Parathyroid adenoma (tissue), 2 donors: ENCODE measurements around the gene OPHN1.

Experiments used
- H2AFZ ChIP-seq: fragments of 300-600 bp; sonication (generic); one replicate; pipeline ENCODE4 v1.7.0; 2017; ENCODE audit warnings: antibody characterized with exemption, mild to moderate bottlenecking
- H3K27ac ChIP-seq: fragments of 300-600 bp; sonication (generic); one replicate; pipeline ENCODE4 v1.7.0; 2017
- H3K27me3 ChIP-seq: fragments of 300-600 bp; sonication (generic); one replicate; pipeline ENCODE4 v1.7.0; 2017; ENCODE audit warnings: low read length; ENCODE audit not compliant: control insufficient read depth, insufficient read depth
- H3K36me3 ChIP-seq: fragments of 300-600 bp; sonication (generic); one replicate; pipeline ENCODE4 v1.7.0; 2017; ENCODE audit warnings: low read length; ENCODE audit not compliant: control insufficient read depth, insufficient read depth
- H3K4me1 ChIP-seq: fragments of 300-600 bp; sonication (generic); one replicate; pipeline ENCODE4 v1.7.0; 2017; ENCODE audit warnings: control low read depth
- H3K4me2 ChIP-seq: fragments of 300-600 bp; sonication (generic); one replicate; pipeline ENCODE4 v1.7.0; 2017; ENCODE audit warnings: low read length
- H3K4me3 ChIP-seq: fragments of 300-600 bp; sonication (generic); one replicate; pipeline ENCODE4 v1.7.0; 2017; ENCODE audit warnings: low read depth, low read length
- H3K79me2 ChIP-seq: fragments of 300-600 bp; sonication (generic); one replicate; pipeline ENCODE4 v1.7.0; 2017; ENCODE audit warnings: control low read depth
- H3K9ac ChIP-seq: fragments of 300-600 bp; sonication (generic); one replicate; pipeline ENCODE4 v1.7.0; 2017; ENCODE audit warnings: mild to moderate bottlenecking
- H3K9me3 ChIP-seq: fragments of 300-600 bp; sonication (generic); one replicate; pipeline ENCODE4 v1.7.0; 2017; ENCODE audit warnings: low read length; ENCODE audit not compliant: control insufficient read depth
- TF ChIP-seq, protein P1 (sequence below): fragments of 300-600 bp; sonication (generic); IDR thresholded peaks from one replicate; pipeline ENCODE4 v1.7.0; 2017; ENCODE audit warnings: antibody characterized with exemption, mild to moderate bottlenecking
- donor health status: primary hyperparathyroidism.

OPHN1 gene

DNA sequence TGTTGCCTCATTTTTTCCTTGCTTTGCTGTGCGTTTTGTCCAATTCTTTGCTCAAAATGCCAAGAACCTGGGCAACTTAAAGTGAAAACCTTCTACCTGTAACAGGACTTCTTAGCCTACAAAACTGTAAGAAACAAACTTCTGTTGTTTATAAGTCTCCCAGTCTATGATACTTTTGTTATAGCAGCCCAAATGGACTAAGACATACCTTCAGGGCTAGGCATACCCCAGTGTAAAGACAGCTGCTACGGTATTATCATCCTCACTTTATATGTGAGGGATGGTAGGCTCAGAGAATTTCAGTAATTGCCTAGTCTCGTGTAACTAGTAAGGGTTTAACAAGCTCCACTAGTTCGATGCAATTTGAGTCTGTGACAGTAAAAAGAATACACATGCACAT, 6.0 kb upstream of the OPHN1 start:
- Histone ChIP-seq H3K9me3 (no peaks in the 10 kb centered on the region), H3K4me3 (no peak overlapping the region), H3K9ac (no peak overlapping the region), H3K36me3 (no peaks in the 10 kb centered on the region), H2AFZ (no peak overlapping the region), H3K27me3 (no peaks in the 10 kb centered on the region), H3K4me2 (no peak overlapping the region), H3K79me2 (no peaks in the 10 kb centered on the region), H3K4me1 (peaks cover under 1% of the 10 kb centered on the region), H3K27ac (no peak overlapping the region)
- TF ChIP-seq, protein P1, sequence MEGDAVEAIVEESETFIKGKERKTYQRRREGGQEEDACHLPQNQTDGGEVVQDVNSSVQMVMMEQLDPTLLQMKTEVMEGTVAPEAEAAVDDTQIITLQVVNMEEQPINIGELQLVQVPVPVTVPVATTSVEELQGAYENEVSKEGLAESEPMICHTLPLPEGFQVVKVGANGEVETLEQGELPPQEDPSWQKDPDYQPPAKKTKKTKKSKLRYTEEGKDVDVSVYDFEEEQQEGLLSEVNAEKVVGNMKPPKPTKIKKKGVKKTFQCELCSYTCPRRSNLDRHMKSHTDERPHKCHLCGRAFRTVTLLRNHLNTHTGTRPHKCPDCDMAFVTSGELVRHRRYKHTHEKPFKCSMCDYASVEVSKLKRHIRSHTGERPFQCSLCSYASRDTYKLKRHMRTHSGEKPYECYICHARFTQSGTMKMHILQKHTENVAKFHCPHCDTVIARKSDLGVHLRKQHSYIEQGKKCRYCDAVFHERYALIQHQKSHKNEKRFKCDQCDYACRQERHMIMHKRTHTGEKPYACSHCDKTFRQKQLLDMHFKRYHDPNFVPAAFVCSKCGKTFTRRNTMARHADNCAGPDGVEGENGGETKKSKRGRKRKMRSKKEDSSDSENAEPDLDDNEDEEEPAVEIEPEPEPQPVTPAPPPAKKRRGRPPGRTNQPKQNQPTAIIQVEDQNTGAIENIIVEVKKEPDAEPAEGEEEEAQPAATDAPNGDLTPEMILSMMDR: no peak

DNA sequence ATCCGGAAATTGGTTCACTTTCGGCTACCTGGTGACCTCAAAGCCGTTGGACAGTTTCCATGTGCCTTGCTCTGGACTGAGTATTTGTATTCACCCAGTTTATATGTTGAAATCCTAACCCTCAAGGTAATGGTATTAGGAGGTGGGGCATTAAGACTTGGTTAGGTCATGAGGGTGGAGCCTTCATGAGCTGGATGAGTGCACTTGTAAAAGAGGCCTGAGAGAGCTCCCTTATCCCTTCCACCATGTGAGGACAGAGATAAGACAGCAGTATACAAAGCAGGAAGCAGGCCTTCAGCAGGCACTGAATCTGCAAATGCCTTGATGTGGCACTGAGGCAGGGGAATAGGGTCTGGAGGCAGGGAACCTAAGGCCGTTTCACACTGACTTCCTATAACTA, 5.3 kb upstream of the OPHN1 start:
- H3K9me3 ChIP-seq: no peaks in the 10 kb centered on the region
- H3K27me3 ChIP-seq: no peaks in the 10 kb centered on the region
- H3K27ac ChIP-seq: no peak overlapping the region
- H2AFZ ChIP-seq: no peak overlapping the region
- H3K4me3 ChIP-seq: no peak overlapping the region
- H3K4me1 ChIP-seq: peaks cover 2% of the 10 kb centered on the region
- H3K4me2 ChIP-seq: no peak overlapping the region
- no peak overlapping the region for H3K9ac ChIP-seq
- TF ChIP-seq, protein P1: no peak
- H3K79me2 ChIP-seq: no peaks in the 10 kb centered on the region
- no peaks in the 10 kb centered on the region for H3K36me3 ChIP-seq

DNA sequence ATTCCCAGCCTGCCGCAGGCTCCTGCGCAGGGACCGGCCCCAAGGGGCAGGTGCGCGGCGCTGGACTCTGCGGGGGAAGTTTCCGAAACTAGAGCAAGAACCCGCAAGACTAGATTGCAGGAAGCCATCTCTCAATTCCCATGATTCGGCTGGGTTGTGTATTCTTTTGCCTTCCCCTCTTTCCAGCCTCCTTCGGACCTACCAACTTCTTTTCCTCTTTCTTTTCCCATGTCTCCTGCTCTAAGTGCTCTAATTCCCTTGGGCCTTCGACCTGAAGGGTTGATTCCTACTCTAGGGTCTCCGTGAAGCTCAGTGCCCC, 645 bp upstream of the OPHN1 start:
- TF ChIP-seq, protein P1: no peak
- Histone ChIP-seq H3K4me1 (peaks cover 2% of the 10 kb centered on the region), H3K79me2 (no peaks in the 10 kb centered on the region), H3K36me3 (no peaks in the 10 kb centered on the region), H3K9ac (peak overlapping the region; percentile 5), H2AFZ (peak overlapping the region; percentile 97), H3K9me3 (no peaks in the 10 kb centered on the region), H3K27me3 (no peaks in the 10 kb centered on the region), H3K27ac (peak overlapping the region; percentile 86), H3K4me2 (peak overlapping the region; percentile 69), H3K4me3 (peak overlapping the region; percentile 74)

DNA sequence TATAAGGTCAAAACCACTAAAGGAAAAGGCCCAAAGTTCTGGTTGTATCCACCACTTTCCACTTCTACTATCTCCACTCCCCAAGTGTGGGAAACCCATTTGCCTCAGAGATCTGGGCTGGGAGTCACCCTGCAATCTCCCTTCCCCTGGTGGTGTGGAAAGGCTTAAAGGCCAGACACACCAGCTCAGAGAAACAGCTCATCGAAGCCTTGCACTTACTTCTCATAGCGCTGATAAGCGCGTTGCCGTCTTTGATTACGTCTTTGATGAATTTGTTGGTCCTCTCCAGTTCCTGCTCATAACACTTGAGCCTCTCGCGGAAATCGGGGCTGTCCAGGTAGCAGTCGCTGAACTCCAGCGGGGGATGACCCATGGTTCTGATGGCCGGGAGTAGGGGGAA, 647 bp downstream of the OPHN1 start:
- Histone ChIP-seq H3K9me3 (no peaks in the 10 kb centered on the region), H2AFZ (peak overlapping the region; percentile 97), H3K27ac (peak overlapping the region; percentile 86), H3K36me3 (no peaks in the 10 kb centered on the region), H3K9ac (no peak overlapping the region), H3K4me2 (peak overlapping the region; percentile 69), H3K4me3 (peak overlapping the region; percentile 74), H3K79me2 (no peaks in the 10 kb centered on the region), H3K27me3 (no peaks in the 10 kb centered on the region), H3K4me1 (peaks cover 2% of the 10 kb centered on the region)
- TF ChIP-seq, protein P1: no peak

DNA sequence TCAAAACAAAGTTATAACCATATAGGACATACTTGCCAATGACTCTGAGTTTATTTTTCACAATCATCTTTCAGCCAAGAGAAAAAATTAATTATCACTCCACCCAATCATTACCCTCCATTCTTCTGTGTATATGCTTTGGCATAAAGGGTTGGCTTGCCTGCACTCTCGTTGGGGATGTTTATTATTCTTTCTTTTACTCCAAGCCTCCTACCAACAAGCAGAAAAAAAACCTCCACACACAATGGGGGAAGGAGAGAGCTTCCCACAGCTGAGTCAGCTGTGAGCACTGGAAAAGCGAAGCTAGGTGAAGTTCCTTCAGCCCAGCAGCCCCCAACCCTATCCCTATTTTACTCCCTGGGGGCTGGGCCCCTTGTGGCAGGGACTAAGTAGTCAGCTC, 1.5 kb downstream of the OPHN1 start:
- Histone ChIP-seq H2AFZ (no peak overlapping the region), H3K4me2 (no peak overlapping the region), H3K27me3 (no peaks in the 10 kb centered on the region), H3K36me3 (no peaks in the 10 kb centered on the region), H3K4me3 (no peak overlapping the region), H3K27ac (no peak overlapping the region), H3K9me3 (no peaks in the 10 kb centered on the region), H3K4me1 (peaks cover 2% of the 10 kb centered on the region), H3K79me2 (no peaks in the 10 kb centered on the region), H3K9ac (no peak overlapping the region)
- TF ChIP-seq, protein P1: no peak
